Heart left ventricle (tissue), 13 donors: ENCODE measurements around the gene OTULINL.

Experiments
- POLR2A ChIP-seq, 2 donors: fragments of 450-650 bp; IDR thresholded peaks; one replicate each; pipeline ENCODE4 v1.6.1; 2017; ENCODE audit warnings: antibody characterized with exemption in 2 of 2, mild to moderate bottlenecking in 2 of 2, moderate library complexity in 2 of 2
- TF ChIP-seq, protein P1 (sequence below), 12 donors: fragments of 200-600 bp; sonication (generic) in 4 of 12; IDR thresholded peaks; one replicate each; pipeline versions ENCODE4 v1.5.0 to v1.8.0; 2018 to 2022; ENCODE audit warnings: antibody characterized with exemption in 12 of 12, mild to moderate bottlenecking in 5 of 12
- donor health status: ischemic (EF 13 %, LVEDD 7.1; RV severe dilation, severe dysfunction).
- donor health status: DM: no; HTN: yes; CAD: no.
- donor health status: DM: no; HTN: no; CAD: no.
- donor health status: ischemic (EF 25% LVEDD 6.9; RV normal size, moderate dysfunction).
- donor health status: ischemic (EF 25% LVEDD 5.7; RV mildly dilated, moderate dysfunction).
- donor health status: ischemic (EF 35%, LVEDD 5.7; RV mildly dilated, moderate dysfunction).
- donor health status: nonischemic (EF 11% LVEDD 7.7; RV severe dilation, severe dysfunction).
- donor health status: DM: yes; HTN: yes; CAD: no.
- donor health status: PGD.
- donor health status: ischemic (EF 29% LVEDD 5.4; RV normal size, mild dysfunction).
- donor health status: nonischemic (EF 23%, LVEDD 6.1; RV moderate dilation, normal function).

DNA sequence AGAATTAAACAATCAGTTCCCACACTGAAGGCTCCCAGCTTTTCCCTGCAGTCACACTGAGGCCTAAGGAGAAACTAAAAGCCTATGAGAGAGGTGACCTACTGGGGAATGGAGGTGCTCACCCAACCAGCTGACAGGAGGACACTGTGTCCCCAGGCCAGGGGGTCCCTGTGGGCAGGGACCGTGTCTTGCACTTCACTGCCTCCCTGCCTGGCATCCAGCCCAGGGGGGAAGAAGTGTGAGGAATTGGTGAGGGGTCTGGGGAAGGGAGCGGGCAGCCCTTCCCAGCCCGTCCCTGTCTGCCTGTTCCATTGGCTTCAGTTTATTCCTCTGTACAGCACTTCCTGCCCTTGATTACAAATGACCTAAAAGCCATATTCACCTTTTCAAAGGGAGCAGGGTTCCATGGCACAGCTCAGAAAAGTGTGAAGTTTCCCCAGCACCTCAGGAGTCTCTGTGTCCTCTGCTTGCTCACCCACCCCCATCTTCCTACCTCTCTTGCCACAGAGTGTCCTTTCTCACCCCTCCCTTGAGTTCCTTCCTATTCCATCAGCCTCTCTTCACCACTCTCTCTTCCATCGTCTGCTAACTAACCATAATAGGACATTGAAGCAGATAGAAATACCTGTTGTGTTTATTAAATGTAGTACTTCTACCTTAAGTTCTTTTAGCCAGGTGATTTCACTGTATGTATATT is 12.9 kb downstream of the OTULINL start:
- TF ChIP-seq, protein P1, sequence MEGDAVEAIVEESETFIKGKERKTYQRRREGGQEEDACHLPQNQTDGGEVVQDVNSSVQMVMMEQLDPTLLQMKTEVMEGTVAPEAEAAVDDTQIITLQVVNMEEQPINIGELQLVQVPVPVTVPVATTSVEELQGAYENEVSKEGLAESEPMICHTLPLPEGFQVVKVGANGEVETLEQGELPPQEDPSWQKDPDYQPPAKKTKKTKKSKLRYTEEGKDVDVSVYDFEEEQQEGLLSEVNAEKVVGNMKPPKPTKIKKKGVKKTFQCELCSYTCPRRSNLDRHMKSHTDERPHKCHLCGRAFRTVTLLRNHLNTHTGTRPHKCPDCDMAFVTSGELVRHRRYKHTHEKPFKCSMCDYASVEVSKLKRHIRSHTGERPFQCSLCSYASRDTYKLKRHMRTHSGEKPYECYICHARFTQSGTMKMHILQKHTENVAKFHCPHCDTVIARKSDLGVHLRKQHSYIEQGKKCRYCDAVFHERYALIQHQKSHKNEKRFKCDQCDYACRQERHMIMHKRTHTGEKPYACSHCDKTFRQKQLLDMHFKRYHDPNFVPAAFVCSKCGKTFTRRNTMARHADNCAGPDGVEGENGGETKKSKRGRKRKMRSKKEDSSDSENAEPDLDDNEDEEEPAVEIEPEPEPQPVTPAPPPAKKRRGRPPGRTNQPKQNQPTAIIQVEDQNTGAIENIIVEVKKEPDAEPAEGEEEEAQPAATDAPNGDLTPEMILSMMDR (IDR thresholded peaks at IDR 0.05) = no peak
- no peak for TF ChIP-seq POLR2A (IDR thresholded peaks at IDR 0.05)
